ENCODE results near the gene HAAO.

Gene HAAO

GRCh38 chr2:42767899-42768705 lies 24.3 kb downstream of the HAAO start:
- no peak for DNase-seq (ENCODE audit: low read depth in 3 of 3)

DNA sequence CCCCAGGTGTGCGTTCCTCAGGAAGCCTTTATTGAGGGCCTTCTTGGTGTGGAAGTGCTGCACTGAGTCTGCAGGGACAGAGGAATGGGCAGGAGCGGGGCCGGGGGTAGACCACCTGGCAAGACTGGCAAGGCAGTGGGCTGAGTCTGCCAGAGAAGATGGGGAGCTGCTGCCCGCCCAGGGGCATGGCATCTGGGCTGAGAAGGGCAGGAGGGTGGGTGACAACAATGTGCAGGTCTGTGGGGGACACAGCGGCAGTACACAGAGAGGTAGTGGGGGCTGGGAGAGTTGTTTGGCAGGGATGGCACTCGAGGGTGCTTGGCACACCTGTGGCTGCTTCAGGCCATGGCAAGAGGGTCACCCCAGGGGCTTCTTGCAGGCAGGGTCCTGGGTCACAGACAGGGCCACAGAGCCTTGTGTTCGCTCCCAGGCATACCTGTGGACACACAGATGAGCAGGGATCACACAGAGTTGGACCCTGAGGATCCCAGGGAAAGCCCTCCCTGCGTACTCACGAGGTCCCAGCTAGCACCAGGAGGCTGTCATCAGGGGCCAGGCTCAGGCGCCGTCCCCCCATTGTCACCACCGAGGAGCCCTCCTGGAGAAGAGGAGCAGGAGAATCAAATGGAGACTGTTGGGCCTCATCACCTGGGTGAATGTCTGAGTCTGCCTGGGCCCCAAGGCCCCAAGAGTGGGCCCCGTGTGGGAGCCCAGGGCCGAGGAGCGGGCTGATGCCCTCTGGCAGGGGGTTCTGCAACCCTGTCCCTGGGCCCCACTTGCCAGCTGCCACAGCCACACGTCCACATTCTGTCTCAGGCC lies 25.1 kb downstream of the HAAO start:
- DNase-seq (ENCODE audit: low read depth in 3 of 3) = no peak

- no peak for DNase-seq (ENCODE audit: low read depth in 3 of 3)
Measured at GRCh38 chr2:42765686-42766085, 26.7 kb downstream of the HAAO start.

DNA sequence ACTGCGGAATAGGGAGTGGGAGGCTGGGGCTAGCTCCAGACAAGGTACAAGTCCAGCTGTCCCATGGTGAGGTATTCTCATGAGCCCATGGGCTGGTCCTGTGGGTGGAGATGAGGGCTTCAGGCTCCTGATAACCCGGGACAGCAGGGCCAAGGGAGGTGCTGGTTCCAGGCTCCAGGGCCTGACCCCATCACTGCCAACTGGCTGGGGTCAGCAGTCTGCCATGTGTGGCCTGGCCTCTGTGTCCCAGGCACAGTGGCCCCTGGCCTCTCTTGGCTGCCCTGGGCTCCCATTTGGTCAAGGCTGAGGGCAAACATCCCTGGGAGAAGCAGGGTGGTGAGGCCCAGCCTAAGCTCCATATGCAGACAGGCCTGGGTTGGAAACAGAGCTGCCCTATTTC lies 27.5 kb downstream of the HAAO start:
- no peak for DNase-seq (ENCODE audit: low read depth in 3 of 3)

DNA sequence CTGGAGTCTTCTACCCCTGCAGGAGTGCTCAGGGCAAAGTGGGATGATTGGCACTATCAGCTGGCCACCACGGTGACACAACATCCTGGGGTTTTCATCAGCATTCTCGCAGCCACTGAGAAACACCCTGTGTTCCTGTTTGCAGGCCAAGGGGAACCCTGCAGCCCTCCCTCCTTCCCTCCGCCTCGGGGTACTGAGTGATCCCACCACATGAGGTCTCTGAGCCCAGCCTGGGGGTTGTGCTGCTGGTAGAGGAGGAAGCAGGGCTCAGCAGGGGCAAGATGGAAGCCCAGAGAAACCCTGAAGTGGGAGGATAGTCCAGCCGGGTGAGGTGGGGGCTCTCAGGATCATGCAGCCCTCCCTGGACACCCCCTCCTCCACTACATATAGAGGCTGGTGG lies 28.3 kb downstream of the HAAO start, which contains the start of gene OXER1:
Gene OXER1, minus strand, starts transcription at position 40 of the 400 bp plus-strand sequence. CDS start 73 bp downstream, outside the sequence.
- DNase-seq (ENCODE audit: low read depth in 3 of 3) = no peak

GRCh38 chr2:42762823-42763804 lies 29.3 kb downstream of the HAAO start:
- no peak for DNase-seq (ENCODE audit: low read depth in 3 of 3)

DNA sequence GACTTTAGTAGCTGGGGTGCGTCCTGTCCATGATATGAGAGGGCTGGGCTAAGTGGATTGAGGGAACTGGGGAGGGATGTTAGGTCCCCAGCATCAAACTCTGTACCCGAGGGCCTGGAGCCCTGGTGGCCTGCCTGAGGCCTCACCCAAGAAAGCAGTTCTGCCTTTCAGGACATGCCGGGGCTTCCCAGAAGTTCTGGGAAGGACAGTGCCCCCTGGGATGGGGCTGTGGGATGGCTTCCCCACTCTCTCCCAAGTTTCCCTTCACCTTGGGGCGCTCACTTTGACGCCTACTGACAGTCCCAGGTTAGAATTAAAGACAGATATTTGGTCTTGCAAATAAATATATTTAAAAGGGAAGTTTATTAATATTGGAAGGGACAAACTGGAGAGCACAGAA lies 30.2 kb downstream of the HAAO start:
- no peak for DNase-seq (ENCODE audit: low read depth in 3 of 3)

- DNase-seq (ENCODE audit: low read depth in 3 of 3) = no peak
Measured at GRCh38 chr2:42761554-42761953, 30.8 kb downstream of the HAAO start.

DNA sequence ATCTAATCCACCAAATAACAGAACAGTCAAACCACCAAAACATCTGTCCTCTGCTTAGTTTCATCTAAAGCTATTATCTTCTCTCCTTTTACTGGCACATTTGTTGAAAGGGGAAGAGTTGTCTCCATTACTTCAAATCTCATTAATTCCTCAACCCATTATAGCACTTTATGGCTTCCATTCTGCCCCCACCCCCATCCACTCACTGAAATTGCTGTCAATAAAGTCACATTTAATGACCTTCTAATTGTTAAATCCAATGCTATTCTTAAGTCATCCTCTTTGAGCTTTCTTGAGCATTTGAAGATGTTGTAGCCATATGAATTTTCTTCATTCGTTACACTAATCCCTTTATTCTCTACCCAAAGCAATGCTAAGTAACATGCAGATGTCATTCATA lies 33.6 kb downstream of the HAAO start:
- no peak for DNase-seq (ENCODE audit: low read depth in 3 of 3)

- DNase-seq (ENCODE audit: low read depth in 3 of 3) = no peak
Measured at GRCh38 chr2:42757981-42758740, 34.2 kb downstream of the HAAO start.

- no peak for DNase-seq (ENCODE audit: low read depth in 3 of 3)
Measured at GRCh38 chr2:42756966-42757513, 35.3 kb downstream of the HAAO start.

DNA sequence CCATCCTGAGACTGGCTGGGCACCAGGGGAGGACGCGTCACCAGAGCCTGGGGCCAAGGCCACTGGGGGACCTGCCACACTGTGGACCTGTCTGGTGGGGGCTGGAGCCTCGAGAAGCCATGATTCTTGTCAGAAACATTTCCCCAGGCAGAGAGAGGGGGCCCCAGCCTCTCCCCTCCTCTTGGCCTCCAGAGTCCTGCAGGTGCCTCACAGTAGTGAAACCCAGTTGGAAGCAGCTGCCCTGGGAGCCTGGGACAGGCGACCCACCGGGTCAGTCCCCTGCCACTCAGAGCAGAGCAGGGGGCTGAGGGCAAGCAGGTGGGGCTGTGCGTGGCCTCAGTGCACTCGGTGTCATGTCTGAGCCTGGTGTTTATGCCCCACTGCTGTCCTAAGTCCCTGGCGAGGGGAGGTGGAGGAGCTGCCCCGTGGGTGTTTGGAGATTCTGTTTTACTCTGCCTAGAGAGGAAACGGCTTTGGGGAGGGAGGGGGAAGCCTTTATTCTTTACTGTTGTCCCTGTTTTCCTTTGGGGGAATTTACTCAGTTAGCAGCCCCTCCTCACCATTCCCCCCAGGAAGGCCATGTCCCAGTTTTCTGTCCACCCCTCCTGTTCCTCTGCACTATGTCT lies 36.1 kb downstream of the HAAO start:
- DNase-seq (ENCODE audit: low read depth in 3 of 3) = no peak

GRCh38 chr2:42755191-42755880 lies 37.0 kb downstream of the HAAO start:
- DNase-seq (ENCODE audit: low read depth in 3 of 3) = no peak

- DNase-seq (ENCODE audit: low read depth in 3 of 3) = no peak
Measured at GRCh38 chr2:42754776-42755140, 37.6 kb downstream of the HAAO start.

GRCh38 chr2:42754021-42754775 lies 38.2 kb downstream of the HAAO start:
- no peak for DNase-seq (ENCODE audit: low read depth in 3 of 3)

DNA sequence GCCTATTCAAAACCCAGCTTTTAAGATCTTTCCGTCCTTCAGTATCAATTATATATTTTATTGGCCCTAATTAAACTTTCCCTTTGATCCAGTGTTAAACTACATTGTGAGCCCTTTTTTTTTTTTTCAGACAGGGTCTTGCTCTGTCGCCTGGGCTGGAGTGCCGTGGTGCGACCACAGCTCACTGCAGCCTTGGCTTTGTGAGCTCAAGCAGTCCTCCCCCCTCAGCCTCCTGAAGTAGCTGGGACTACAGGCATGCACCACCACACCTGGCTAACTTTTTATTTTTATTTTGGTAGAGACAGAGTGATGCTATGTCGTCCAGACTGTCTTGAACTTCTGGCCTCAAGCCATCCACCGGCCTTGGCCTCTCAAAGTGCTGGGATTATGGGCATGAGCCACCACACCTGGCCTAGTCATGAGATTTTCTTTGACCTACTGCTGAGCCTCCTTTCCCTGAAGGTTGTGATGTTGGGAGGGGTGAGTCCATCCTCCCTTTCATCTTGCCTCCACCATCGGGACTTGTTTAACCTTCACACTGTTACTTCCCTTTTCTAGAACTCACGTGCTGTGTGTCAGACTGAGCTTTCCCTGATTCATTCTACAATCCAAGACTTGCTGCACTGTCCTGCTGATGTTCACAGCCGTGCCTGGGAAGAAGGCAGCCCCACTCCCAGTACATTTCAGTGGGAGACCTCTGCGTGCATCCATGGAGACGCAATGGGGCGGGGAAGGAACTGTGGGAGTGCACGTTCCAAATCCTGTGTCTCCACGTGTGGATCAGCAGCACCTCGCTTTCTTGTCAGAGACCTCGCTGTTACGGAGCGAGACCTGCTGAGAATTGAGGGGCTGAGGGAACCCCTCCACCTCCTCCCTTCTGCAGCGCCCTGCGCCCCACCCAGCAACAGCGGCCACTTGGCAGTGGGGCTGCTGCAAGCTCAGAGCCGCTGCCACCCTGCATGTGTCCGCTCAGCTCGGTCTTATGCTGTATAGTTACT lies 39.3 kb downstream of the HAAO start:
- DNase-seq (ENCODE audit: low read depth in 3 of 3) = no peak

DNA sequence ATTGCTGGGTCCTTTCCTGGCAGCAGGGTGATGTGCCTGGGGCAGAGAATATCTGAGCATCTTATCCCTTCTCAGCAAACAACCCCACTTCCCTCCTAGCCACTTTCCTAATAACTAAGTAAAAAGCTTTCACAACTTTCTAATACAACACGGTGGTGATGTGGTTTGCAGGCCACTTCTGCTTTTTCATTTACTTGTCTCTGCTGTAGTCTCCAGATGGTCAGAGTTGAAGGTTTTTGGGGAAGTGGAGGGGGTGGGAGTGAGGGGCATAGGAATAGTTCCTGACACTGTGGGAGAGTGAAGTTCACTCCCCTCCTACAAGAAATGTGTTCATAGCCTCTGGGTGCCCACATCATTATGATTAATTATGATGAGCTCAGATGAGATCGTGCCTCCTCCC lies 40.1 kb downstream of the HAAO start:
- no peak for DNase-seq (ENCODE audit: low read depth in 3 of 3)

DNA sequence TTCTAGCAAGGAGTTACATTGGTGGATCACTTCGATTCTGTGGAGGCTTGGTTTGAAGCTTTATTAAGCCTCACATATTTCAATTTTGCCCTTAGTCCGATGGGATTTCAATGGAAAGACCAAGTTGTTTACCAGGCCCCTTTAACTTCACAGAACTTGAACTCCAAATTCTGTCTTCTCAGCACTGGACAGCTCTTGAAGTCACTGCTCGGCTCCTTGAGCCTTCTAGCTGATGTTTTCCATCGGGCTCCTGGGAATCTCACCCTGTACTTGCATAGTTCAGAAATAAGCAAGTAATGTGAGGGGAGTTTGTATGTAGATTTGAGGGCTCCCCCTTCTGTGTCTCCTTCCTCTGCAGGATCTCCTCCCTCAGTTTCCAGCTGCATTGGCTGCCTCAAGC lies 43.5 kb downstream of the HAAO start:
- DNase-seq (ENCODE audit: low read depth in 3 of 3) = no peak

Data from stimulated activated CD4-positive, alpha-beta T cell treated with anti-CD3 and anti-CD28 coated beads, TNF-alpha, amount 100 ng/mL, for 48 hours (primary cell).